ENCODE measurements around the gene GSTA5. TPM values are rescaled to one million over a fixed set of nuclear protein-coding genes. Genes with fewer than 3 reads are reported as not detected.
"Not testable (repeated sequence)": the region's sequence is repeated elsewhere in the genome, so short reads cannot be mapped to it uniquely, and the experiment has no call there.

Gene GSTA5
- polyA plus RNA-seq, 1 experiment: not detected

- no peak for TF ChIP-seq CTCF (IDR thresholded peaks at IDR 0.05; ENCODE audit: insufficient read depth, low read depth, low read length)
- Histone ChIP-seq H3K4me3 (ENCODE audit: low read depth, low read length) (no peak overlapping the region), H3K27me3 (ENCODE audit: control insufficient read depth, insufficient read depth, low read length) (no peaks in the 10 kb centered on the region), H3K36me3 (ENCODE audit: control insufficient read depth, insufficient read depth, low read length) (no peaks in the 10 kb centered on the region)
- no peak for DNase-seq (ENCODE audit: low read depth)
- ChIA-PET CTCF (interaction anchor here (0.9 to 1.7 kb wide), 4 partner anchors 10 to 165 kb away, joined by 3 to 5 read pairs (median 3); no protein-coding TSS in a partner anchor), POLR2A (no interaction called here)
Observed at GRCh38 chr6:52829046-52829817, 11.4 kb downstream of the GSTA5 start.

DNA sequence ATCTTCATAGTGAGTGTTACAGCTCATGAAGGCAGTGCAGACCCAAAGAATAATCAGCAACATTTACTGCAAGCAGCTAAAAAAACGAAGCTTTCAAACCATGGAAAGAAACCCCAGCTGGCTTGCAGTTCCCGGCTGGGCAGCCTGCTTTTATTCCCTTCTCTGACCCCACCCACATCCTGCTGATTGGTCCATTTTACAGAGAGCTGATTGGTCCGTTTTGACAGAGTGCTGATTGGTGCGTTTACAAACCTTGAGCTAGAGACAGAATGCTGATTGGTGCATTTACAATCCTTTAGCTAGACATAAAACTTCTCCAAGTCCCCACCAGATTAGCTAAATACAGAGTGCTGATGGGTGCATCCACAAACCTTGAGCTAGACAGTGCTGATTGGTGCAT lies 12.0 kb downstream of the GSTA5 start:
- CTCF ChIA-PET: interaction anchor here (1.2 to 1.7 kb wide), 2 partner anchors 10 to 166 kb away, joined by 3 to 5 read pairs; no protein-coding TSS in a partner anchor
- POLR2A ChIA-PET: not testable (repeated sequence)

DNA sequence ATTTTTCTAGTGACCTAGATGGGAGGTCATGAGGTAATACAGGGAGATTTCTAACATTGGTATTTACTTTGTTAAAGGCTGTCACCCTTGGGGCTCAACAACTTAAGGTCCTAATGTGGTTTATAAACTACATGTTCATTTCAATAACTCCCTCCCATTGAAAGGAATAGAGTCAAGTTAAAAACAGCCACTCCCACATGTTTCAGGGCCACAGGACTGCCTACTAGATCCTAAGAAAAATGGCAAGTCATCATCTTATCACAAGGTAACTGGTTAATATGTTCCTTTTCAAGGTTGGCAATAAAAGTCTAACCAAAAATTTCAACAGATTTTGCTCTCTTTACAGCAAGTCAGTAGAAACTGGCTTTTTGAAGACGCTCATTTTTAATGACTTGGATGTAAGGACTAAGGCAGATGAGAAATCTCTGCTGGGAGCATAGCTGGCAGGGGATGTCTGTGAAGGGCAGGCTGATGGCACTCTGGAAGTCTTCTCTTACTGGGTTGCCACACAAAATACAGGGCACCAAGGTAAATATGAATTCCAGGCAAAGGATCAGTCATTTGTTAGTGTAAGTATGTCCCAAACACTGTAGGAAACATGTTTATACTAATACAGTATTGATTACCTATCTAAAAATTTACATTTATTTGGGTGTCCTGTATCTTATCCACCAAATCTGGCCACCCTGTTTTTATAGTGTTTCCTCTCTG lies 13.4 kb downstream of the GSTA5 start:
- CTCF ChIA-PET: interaction anchor here (1.1 to 1.7 kb wide), 2 partner anchors 11 to 12 kb away, joined by 3 to 5 read pairs; no protein-coding TSS in a partner anchor
- POLR2A ChIA-PET: not testable (repeated sequence)

More for the DNA sequence above, 12.0 kb downstream of the GSTA5 start:
- not testable (repeated sequence) for DNase-seq (ENCODE audit: low read depth); H3K4me3 ChIP-seq (ENCODE audit: low read depth, low read length); H3K27me3 ChIP-seq (ENCODE audit: control insufficient read depth, insufficient read depth, low read length); H3K36me3 ChIP-seq (ENCODE audit: control insufficient read depth, insufficient read depth, low read length)

DNA sequence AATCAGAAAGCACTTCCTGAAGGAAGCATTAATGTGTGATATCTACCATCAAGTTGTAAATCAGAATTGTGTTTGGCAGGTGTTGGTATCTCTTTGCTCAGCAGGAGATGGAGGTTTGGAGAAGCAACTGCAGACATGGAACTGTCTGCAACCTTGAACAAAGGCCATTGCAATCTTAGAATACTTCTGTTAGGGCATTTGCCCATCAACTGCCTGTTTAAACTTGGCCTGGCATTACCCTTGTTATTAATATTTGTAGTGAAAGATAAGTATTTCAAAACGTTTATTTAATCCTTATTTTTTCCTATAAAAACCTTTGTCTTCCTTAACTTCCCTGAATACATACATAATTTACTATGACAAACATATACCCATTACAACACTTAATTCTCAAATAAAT lies 14.1 kb downstream of the GSTA5 start:
- ChIA-PET POLR2A (no interaction called here), CTCF (no interaction called here)
- no peak for TF ChIP-seq CTCF (IDR thresholded peaks at IDR 0.05; ENCODE audit: insufficient read depth, low read depth, low read length)
- Histone ChIP-seq H3K27me3 (ENCODE audit: control insufficient read depth, insufficient read depth, low read length) (no peaks in the 10 kb centered on the region), H3K4me3 (ENCODE audit: low read depth, low read length) (no peak overlapping the region), H3K36me3 (ENCODE audit: control insufficient read depth, insufficient read depth, low read length) (no peaks in the 10 kb centered on the region)
- no peak for DNase-seq (ENCODE audit: low read depth)

More for the DNA sequence above, 13.4 kb downstream of the GSTA5 start:
- H3K36me3 ChIP-seq (ENCODE audit: control insufficient read depth, insufficient read depth, low read length); H3K27me3 ChIP-seq (ENCODE audit: control insufficient read depth, insufficient read depth, low read length); DNase-seq (ENCODE audit: low read depth); H3K4me3 ChIP-seq (ENCODE audit: low read depth, low read length): not testable (repeated sequence)

DNA sequence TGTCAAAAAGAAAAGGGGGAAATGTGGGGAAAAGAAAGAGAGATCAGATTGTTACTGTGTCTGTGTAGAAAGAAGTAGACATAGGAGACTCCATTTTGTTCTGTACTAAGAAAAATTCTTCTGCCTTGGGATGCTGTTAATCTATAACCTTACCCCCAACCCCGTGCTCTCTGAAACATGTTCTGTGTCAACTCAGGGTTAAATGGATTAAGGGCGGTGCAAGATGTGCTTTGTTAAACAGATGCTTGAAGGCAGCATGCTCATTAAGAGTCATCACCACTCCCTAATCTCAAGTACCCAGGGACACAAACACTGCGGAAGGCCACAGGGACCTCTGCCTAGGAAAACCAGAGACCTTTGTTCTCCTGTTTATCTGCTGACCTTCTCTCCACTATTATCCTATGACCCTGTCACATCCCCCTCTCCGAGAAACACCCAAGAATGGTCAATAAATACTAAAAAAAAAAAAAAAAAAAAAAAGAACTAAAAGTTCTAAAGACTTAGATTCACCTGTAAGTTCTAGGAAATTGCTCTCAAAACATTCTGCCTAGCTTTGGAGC lies 14.6 kb downstream of the GSTA5 start:
- DNase-seq (ENCODE audit: low read depth); H3K36me3 ChIP-seq (ENCODE audit: control insufficient read depth, insufficient read depth, low read length); H3K4me3 ChIP-seq (ENCODE audit: low read depth, low read length); H3K27me3 ChIP-seq (ENCODE audit: control insufficient read depth, insufficient read depth, low read length); CTCF ChIA-PET; POLR2A ChIA-PET: not testable (repeated sequence)

DNA sequence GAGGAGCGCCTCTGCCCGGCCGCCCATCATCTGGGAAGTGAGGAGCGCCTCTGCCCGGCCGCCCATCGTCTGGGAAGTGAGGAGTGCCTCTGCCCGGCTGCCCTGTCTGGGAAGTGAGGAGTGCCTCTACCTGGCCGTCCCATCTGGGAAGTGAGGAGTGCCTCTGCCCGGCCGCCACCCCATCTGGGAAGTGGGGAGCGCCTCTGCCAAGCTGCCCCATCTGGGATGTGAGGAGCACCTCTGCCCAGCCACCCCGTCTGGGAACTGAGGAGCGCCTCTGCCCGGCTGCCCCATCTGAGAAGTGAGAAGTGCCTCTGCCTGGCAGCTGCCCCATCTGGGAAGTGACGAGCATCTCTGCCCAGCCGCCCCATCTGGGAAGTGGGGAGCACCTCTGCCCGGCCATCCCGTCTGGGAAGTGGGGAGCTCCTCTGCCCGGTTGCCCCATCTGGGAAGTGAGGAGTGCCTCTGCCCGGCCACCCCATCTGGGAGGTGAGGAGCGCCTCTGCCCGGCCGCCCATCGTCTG lies 15.3 kb downstream of the GSTA5 start:
- H3K36me3 ChIP-seq (ENCODE audit: control insufficient read depth, insufficient read depth, low read length); H3K4me3 ChIP-seq (ENCODE audit: low read depth, low read length); POLR2A ChIA-PET; H3K27me3 ChIP-seq (ENCODE audit: control insufficient read depth, insufficient read depth, low read length); DNase-seq (ENCODE audit: low read depth): not testable (repeated sequence)
- CTCF ChIA-PET: interaction anchor here (0.8 kb wide), 1 partner anchor 12 kb away, joined by 3 read pairs; no protein-coding TSS in a partner anchor

GRCh38 chr6:52821842-52822241 lies 18.8 kb downstream of the GSTA5 start:
- POLR2A ChIA-PET: no interaction called here
- Histone ChIP-seq H3K4me3 (ENCODE audit: low read depth, low read length) (no peak overlapping the region), H3K36me3 (ENCODE audit: control insufficient read depth, insufficient read depth, low read length) (no peaks in the 10 kb centered on the region), H3K27me3 (ENCODE audit: control insufficient read depth, insufficient read depth, low read length) (no peaks in the 10 kb centered on the region)
- TF ChIP-seq CTCF (IDR thresholded peaks at IDR 0.05; ENCODE audit: insufficient read depth, low read depth, low read length): no peak
- CTCF ChIA-PET: interaction anchor here (0.6 kb wide), 1 partner anchor 184 kb away, joined by 3 read pairs; no protein-coding TSS in a partner anchor
- no peak for DNase-seq (ENCODE audit: low read depth)

Measured in BJ (cell line).